ENCODE measurements around the gene TFPI. TPM values are rescaled to one million over a fixed set of nuclear protein-coding genes. Genes with fewer than 3 reads are reported as not detected.
"Not testable (repeated sequence)": the region's sequence is repeated elsewhere in the genome, so short reads cannot be mapped to it uniquely, and the experiment has no call there.

Gene TFPI
- total and polyA plus RNA-seq, 2 of the 8 experiments (the other 6 are each of a cell fraction or from before 2014, with no cell fraction given) = 2.0 to 7.1 TPM

GRCh38 chr2:187514235-187514829, 39.9 kb downstream of the TFPI start:
- CTCF ChIA-PET (ENCODE audit: partially characterized antibody) = interaction anchor here (0.6 to 4.3 kb wide), 6 partner anchors 12 to 331 kb away, joined by 3 to 16 read pairs (median 4); no protein-coding TSS in a partner anchor
- H2BK120ac ChIP-seq (replicated peaks; ENCODE audit: low read depth, low read length) = not testable (repeated sequence)

More at GRCh38 chr2:187514235-187514829, 39.9 kb downstream of the TFPI start:
- H3K4ac ChIP-seq (replicated peaks; ENCODE audit: insufficient read length, low read depth, low read length); H2BK12ac ChIP-seq (ENCODE audit: low read depth, low read length); H3K18ac ChIP-seq (ENCODE audit: extremely low read depth, low read length); FAIRE-seq; H2AK5ac ChIP-seq (ENCODE audit: low read depth, low read length); H3K9ac ChIP-seq (replicated peaks in 1 of 4; ENCODE audit: extremely low read depth in 1 of 4, low read depth in 3 of 4, low read length in 3 of 4); H2BK5ac ChIP-seq (ENCODE audit: low read depth, low read length); H4K91ac ChIP-seq (replicated peaks; ENCODE audit: insufficient read length, low read length); H2BK20ac ChIP-seq (ENCODE audit: low read length); H3K23ac ChIP-seq (ENCODE audit: insufficient read length); H3K79me1 ChIP-seq (ENCODE audit: low read depth, low read length); H3K27ac ChIP-seq (ENCODE audit: low read depth, low read length); H3K36me3 ChIP-seq (ENCODE audit: control insufficient read depth in 2 of 4, insufficient read depth in 4 of 4, low read length in 3 of 4); H3K56ac ChIP-seq (replicated peaks; ENCODE audit: insufficient read length, low read depth, low read length); DNase-seq (ENCODE audit: low read depth in 1 of 2, low spot score in 2 of 2); H3K27me3 ChIP-seq (replicated peaks in 1 of 4; ENCODE audit: control insufficient read depth in 3 of 4, extremely low read depth in 1 of 4, insufficient read depth in 3 of 4, low read length in 3 of 4); H3K4me3 ChIP-seq (ENCODE audit: extremely low read depth in 1 of 4, insufficient read depth in 2 of 4, low read depth in 3 of 4, low read length in 4 of 4); H3K14ac ChIP-seq (ENCODE audit: insufficient read length); H3K23me2 ChIP-seq (ENCODE audit: low read depth, low read length); H4K8ac ChIP-seq (ENCODE audit: extremely low read depth, insufficient read depth, low read length); H4K20me1 ChIP-seq (replicated peaks in 1 of 2; ENCODE audit: control insufficient read depth in 1 of 2, insufficient read depth in 2 of 2, low read length in 2 of 2); H3K4me2 ChIP-seq (ENCODE audit: insufficient read depth in 1 of 2, low read depth in 2 of 2, low read length in 2 of 2); H3K79me2 ChIP-seq (ENCODE audit: control insufficient read depth in 1 of 2, insufficient read depth in 2 of 2, low read length in 2 of 2); H4K5ac ChIP-seq (ENCODE audit: insufficient read length, low read depth, low read length); H3K9me3 ChIP-seq (ENCODE audit: insufficient read depth in 2 of 2, low read depth in 1 of 2, low read length in 1 of 2); POLR2A ChIA-PET (ENCODE audit: partially characterized antibody); H2BK15ac ChIP-seq (ENCODE audit: low read length); H2AFZ ChIP-seq (ENCODE audit: low read length): not testable (repeated sequence)
- peaks cover 2 to 11% (median 10%) of the 10 kb centered on the region in 4 experiments for H3K4me1 ChIP-seq (replicated peaks in 1 of 4; ENCODE audit: control insufficient read depth in 3 of 4, insufficient read depth in 4 of 4, low read length in 3 of 4)
- WGBS, 2 experiments (ENCODE audit: extremely low coverage in 1 of 2, insufficient coverage in 1 of 2, insufficient read length in 1 of 2, insufficient replicate concordance in 2 of 2, low coverage in 1 of 2, low lambda C conversion rate in 2 of 2, missing lambda C conversion rate in 1 of 2) = 99% methylated on average over 6 of the region's 6 CpGs; no CpG with 5 or more reads in 1 of the 2 experiments
